HUDEP-2 (cell line): Measurements from ENCODE around the gene TRIM69.
"Not testable (repeated sequence)": the region's sequence is repeated elsewhere in the genome, so short reads cannot be mapped to it uniquely, and the experiment has no call there.

Experiments used
- DNase-seq, 76 experiments: peaks; one replicate each; lab custom pipeline; 2025; ENCODE audit not compliant: unreplicated experiment in 76 of 76; lab: John Stamatoyannopoulos, UW

The TRIM69 gene

DNA sequence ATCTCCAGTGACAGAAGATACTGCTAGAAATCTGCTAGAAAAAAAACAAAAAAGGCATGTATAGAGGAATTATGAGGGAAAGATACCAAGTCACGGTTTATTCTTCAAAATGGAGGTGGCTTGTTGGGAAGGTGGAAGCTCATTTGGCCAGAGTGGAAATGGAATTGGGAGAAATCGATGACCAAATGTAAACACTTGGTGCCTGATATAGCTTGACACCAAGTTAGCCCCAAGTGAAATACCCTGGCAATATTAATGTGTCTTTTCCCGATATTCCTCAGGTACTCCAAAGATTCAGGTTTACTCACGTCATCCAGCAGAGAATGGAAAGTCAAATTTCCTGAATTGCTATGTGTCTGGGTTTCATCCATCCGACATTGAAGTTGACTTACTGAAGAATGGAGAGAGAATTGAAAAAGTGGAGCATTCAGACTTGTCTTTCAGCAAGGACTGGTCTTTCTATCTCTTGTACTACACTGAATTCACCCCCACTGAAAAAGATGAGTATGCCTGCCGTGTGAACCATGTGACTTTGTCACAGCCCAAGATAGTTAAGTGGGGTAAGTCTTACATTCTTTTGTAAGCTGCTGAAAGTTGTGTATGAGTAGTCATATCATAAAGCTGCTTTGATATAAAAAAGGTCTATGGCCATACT is 21.1 kb upstream of the TRIM69 start:
- DNase-seq, result peak in 1 of 76 experiments; percentile 9

DNA sequence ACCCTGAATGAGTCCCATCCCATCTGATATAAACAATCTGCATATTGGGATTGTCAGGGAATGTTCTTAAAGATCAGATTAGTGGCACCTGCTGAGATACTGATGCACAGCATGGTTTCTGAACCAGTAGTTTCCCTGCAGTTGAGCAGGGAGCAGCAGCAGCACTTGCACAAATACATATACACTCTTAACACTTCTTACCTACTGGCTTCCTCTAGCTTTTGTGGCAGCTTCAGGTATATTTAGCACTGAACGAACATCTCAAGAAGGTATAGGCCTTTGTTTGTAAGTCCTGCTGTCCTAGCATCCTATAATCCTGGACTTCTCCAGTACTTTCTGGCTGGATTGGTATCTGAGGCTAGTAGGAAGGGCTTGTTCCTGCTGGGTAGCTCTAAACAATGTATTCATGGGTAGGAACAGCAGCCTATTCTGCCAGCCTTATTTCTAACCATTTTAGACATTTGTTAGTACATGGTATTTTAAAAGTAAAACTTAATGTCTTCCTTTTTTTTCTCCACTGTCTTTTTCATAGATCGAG is 20.5 kb upstream of the TRIM69 start:
- DNase-seq, result no peak

DNA sequence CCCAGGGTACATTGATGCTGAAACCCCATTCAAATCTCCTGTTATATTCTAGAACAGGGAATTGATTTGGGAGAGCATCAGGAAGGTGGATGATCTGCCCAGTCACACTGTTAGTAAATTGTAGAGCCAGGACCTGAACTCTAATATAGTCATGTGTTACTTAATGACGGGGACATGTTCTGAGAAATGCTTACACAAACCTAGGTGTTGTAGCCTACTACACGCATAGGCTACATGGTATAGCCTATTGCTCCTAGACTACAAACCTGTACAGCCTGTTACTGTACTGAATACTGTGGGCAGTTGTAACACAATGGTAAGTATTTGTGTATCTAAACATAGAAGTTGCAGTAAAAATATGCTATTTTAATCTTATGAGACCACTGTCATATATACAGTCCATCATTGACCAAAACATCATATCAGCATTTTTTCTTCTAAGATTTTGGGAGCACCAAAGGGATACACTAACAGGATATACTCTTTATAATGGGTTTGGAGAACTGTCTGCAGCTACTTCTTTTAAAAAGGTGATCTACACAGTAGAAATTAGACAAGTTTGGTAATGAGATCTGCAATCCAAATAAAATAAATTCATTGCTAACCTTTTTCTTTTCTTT is 19.2 kb upstream of the TRIM69 start:
- DNase-seq, result no peak

GRCh38 chr15:44718180-44718926 is 18.0 kb upstream of the TRIM69 start:
- DNase-seq, result no peak

- DNase-seq, result no peak
Observed at GRCh38 chr15:44718927-44719292, 17.4 kb upstream of the TRIM69 start.

DNA sequence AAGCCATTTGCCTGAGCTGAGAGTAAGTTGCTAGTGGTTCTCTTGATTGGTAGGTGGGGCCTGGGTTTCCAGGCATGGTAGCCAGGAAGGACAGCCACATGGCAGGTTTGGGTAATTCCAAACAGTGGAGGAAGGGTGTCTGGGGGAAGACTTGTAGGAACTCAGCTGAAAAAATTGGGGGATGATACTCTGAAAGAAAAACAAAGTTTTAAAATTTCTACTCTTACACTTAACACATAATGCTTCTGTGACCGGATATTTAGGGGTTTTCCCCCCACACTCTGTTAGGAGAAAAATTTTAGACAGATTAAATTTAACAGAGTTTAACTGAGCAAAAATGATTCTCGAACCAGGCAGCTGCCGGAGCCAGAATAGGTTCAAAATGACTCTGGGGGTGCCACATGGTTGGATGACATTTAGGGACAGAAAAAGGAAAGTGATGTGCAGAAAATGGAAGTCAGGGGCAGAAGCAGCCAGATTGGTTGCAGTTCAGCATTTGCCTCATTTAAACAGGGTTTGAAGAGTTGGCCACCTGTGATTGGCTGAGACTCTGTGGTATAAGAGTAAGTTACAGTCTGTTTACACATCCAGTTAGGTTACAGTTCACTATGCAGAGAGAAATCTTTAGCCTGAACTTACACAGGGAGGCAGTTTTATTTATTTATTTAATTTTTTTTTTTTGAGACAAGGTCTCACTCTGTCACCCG is 16.9 kb upstream of the TRIM69 start:
- DNase-seq, result no peak

GRCh38 chr15:44720000-44720435 is 16.3 kb upstream of the TRIM69 start:
- not testable (repeated sequence) for DNase-seq

GRCh38 chr15:44720460-44721176 is 15.7 kb upstream of the TRIM69 start:
- no peak for DNase-seq

DNA sequence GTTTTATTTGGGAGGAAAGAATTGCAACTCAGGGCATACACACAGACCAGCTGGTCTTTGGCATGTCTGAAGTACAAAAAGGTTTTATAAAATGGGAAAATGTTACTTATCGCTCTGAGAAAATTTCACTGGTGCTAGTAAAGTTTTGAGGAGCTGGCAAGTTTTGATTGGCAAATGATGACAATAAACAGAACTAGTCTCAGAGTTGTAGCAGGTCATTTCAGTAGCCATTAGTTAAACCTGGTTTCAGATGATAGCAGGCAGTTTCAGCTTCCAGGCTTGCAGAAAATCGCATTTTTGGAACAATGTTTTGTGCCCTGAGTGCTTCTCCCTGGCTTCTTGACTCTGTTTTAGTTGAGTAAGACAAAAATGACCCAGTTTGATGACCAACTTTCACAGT is 14.3 kb upstream of the TRIM69 start:
- DNase-seq, result no peak

GRCh38 chr15:44726136-44726535 is 10.2 kb upstream of the TRIM69 start:
- peak in 1 of 76 experiments; percentile 8 for DNase-seq

DNA sequence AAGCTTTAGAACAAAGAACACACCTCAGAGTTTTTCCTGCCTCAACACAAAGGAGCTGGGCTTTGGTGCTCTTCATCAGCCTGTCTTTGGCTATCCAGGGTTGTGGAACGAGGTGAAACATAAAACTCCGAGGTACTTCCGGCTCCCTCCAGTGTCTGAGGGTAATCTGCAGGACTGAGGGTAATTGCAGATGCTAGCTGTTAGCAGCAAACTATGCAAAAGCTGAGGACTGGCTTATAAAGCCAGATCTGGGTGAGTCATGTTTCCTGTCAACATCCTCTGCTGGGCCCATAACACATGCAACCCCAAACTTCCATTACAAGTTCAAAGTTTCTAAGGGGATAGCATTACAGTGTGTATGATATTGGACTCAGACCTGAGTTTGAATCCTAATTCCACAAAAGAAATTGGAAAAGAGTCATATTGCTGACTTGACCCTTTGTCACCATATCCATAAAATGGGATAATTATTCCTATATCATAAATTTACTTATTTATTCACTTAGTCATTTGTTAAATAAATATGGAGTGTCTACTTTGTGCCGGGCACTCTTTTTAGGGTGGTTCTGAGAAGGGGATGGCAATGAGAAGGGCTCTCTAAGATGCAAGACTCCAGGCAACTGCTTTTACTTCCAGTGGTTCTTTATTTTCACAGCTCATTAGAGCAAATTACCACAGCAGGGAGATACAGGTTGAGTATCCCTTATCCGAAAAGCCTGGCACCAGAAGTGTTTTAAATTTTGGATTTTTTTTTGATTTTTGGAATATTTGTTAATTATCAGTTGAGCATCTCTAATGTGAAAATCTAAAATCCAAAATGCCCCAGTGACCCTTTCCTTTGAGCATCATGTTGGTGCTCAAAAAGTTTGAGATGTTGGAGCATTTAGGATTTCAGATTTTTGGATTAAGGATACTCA is 9.5 kb upstream of the TRIM69 start:
- peak in 16 of 76 experiments; percentile 7 to 36 (median 22) for DNase-seq

DNA sequence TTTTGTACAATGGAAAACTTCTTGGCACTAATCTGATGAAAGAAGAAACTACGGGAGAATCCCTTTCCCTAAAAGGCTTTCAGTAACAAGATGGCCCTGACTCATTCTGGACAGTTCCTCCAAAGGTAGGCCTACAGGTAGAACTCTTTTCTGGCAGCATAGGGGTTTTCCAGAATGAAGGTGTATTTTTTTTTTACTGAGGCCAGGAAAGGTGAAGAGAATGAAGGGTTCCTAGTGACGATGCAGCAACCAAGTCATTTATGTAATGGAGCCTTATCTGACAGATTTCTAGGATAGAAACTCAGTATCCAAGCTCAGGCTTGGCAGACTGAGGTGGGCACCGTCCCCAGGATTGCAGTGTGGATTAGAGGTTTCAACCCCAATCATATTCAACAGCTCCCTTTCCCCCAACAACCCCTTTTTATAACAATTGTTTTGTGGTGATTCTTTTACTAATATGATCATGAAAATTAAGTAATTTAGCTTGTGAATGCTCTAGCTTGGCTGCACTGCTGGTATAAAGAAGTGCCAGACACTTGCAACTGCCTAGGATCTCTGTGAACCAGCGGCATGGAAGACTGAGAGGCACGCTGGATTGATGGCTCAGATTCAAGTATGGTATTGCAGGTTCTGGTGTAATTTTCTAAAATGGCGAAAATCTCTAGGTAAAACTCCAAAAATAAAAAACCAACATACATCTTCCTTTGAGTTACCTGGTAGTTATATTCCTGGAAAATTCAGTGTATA is 8.7 kb upstream of the TRIM69 start:
- DNase-seq, result no peak

DNA sequence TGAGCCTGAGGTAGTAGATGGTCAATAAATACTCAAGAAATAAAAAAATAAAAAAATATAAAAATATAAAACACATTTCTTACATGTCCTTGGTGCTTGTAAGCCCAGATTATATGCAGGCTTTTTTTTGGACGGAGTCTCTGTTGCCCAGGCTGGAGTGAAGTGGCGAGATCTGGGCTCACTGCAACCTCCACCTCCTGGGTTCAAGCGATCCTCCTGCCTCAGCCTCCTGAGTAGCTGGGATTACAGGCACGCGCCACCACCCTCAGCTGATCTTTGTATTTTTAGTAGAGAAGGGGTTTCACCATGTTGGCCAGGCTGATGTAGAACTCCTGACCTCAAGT is 8.1 kb upstream of the TRIM69 start:
- DNase-seq, result not testable (repeated sequence)

- DNase-seq, result peak in 75 of 76 experiments; percentile 15 to 95 (median 86)
Observed at GRCh38 chr15:44728576-44729407, 7.5 kb upstream of the TRIM69 start.

DNA sequence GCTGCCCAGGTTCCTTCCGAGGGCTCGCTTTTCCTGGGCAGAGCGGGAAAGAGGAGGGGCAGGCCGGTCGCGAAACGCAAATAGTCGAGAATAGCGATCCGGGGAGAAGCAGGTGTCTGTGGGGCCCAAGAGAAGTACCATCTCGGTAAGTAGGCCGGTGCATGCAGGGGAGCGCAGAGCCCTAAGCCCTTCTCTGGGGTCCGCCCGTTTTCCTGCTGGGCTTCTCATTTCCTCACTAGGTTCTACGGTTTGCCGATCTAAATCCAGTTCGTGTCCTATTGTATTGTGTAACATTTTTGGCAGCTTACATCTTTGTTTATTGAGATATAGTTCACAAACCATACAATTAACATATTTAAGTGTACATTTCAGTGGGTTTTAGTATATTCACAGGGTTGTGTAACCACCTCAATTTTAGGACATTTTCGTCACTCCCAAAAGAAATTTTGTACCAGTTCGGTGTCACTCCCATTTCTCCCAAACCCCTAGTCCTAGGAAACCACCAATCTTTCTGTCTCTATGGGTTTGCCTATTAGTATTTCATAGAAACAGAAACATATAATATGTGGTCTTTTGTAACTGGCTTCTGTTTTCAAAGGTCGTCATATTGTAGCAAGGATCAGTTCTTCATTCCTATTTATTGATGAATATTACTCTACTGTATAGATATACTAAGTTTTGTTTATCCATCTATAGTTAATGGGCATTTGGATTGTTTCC is 6.8 kb upstream of the TRIM69 start:
- peak in 2 of 76 experiments; percentile 13 to 31 for DNase-seq

DNA sequence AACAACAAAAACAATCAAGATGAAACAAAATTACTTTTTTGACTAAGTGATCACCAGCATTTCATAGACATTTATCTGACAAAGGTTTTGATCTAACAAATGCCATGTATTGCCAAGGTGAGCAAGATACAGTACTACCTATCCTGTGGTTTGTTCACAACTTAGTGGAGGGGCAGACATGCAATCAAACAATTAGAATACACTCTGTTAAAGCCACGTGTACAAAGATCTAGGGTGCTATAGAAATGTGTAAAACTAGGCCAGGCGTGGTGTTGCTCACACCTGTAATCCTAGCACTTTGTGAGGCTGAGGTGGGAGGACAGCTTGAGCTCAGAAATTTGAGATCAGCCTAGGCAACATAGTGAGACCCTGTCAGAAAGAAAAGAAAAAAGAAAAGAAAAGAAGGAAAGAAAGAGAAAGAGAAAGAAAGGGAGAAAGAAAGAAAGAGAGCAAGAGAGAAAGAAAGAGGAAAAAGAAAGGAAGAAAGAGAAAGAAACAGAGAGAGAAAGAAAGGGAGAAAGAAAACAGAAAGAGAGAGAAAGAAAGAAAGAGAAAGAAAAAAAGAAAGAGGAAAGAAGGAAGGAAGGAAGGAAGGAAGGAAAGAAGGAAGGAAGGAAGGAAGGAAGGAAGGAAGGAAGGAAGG is 1.4 kb upstream of the TRIM69 start:
- DNase-seq, result no peak
